WTC11 (cell line): ENCODE data around the gene LSM4. TPM values are rescaled to one million over a fixed set of nuclear protein-coding genes. Genes with fewer than 3 reads are reported as not detected.

Source experiments
- ATAC-seq: fragments of 200-7000 bp; cut with Tn5 transposase; 2 replicates; pipeline ENCODE4 v1.10.0; 2021; ENCODE audit warnings: mild to moderate bottlenecking, moderate library complexity
- CTCF ChIA-PET: fragments of 300-600 bp; sonication (Branson Sonifier 250); formaldehyde crosslinking; loops from one replicate; lab custom pipeline; 2021; ENCODE audit warnings: antibody characterized with exemption; lab: Charles Lee
- POLR2A ChIA-PET: fragments of 350-600 bp; sonication (Branson Sonifier 250); formaldehyde crosslinking; loops from one replicate; lab custom pipeline; 2021; ENCODE audit warnings: antibody characterized with exemption; lab: Charles Lee
- DNase-seq: peaks from one replicate; pipeline ENCODE4 v3.0.0; 2021; ENCODE audit warnings: low spot score
- H3K27ac Mint-ChIP-seq: 2 replicates; pipeline ENCODE4 v1.8.0; 2021; ENCODE audit warnings: mixed read lengths
- H3K27me3 Mint-ChIP-seq: 2 replicates; pipeline ENCODE4 v1.8.0; 2021; ENCODE audit warnings: low read depth, mild to moderate bottlenecking, moderate library complexity, mixed read lengths
- H3K36me3 Mint-ChIP-seq: 2 replicates; pipeline ENCODE4 v1.8.0; 2021; ENCODE audit warnings: mixed read lengths
- H3K4me1 Mint-ChIP-seq: 2 replicates; pipeline ENCODE4 v1.8.0; 2022; ENCODE audit warnings: mixed read lengths
- H3K4me3 Mint-ChIP-seq: 2 replicates; pipeline ENCODE4 v1.8.0; 2021; ENCODE audit warnings: mild to moderate bottlenecking, moderate library complexity, mixed read lengths
- H3K9me3 Mint-ChIP-seq: 2 replicates; pipeline ENCODE4 v1.8.0; 2021; ENCODE audit warnings: mixed read lengths
- AFF4 ChIP-seq: sonication (generic); formaldehyde crosslinking; IDR thresholded peaks from 2 replicates; pipeline ENCODE4 v1.8.1; 2023; ENCODE audit warnings: mild to moderate bottlenecking, missing genetic modification reagents, borderline replicate concordance
- CDX4 ChIP-seq: fragments of 250-450 bp; sonication (Bioruptor Pico); IDR thresholded peaks from 2 replicates; pipeline ENCODE4 v1.9.0; 2021; ENCODE audit warnings: moderate library complexity, mild to moderate bottlenecking, inconsistent platforms, borderline replicate concordance
- CTCF ChIP-seq: fragments of 200-600 bp; IDR thresholded peaks from 2 replicates; pipeline ENCODE4 v1.8.0; 2022; ENCODE audit warnings: antibody characterized with exemption
- ETV6 ChIP-seq: sonication (generic); formaldehyde crosslinking; IDR thresholded peaks from 2 replicates; pipeline ENCODE4 v1.8.1; 2022; ENCODE audit warnings: mild to moderate bottlenecking, missing genetic modification reagents
- FOXP1 ChIP-seq: sonication (generic); formaldehyde crosslinking; IDR thresholded peaks from 2 replicates; pipeline ENCODE4 v1.8.0; 2022; ENCODE audit warnings: missing genetic modification reagents, mild to moderate bottlenecking, moderate library complexity, borderline replicate concordance
- KAT7 ChIP-seq: sonication (generic); formaldehyde crosslinking; IDR thresholded peaks from 2 replicates; pipeline ENCODE4 v1.8.1; 2023; ENCODE audit warnings: missing genetic modification reagents, mild to moderate bottlenecking, borderline replicate concordance
- NR2C2 ChIP-seq: sonication (generic); formaldehyde crosslinking; IDR thresholded peaks from 2 replicates; pipeline ENCODE4 v1.8.0; 2022; ENCODE audit warnings: mild to moderate bottlenecking, missing genetic modification reagents
- SOX15 ChIP-seq: fragments of 250-450 bp; sonication (Bioruptor Pico); IDR thresholded peaks from 2 replicates; pipeline ENCODE4 v1.9.0; 2021; ENCODE audit warnings: mild to moderate bottlenecking
- SP1 ChIP-seq: sonication (generic); formaldehyde crosslinking; conservative IDR thresholded peaks from 2 replicates; pipeline ENCODE4 v1.8.1; 2022; ENCODE audit warnings: missing genetic modification reagents
- TEAD1 ChIP-seq: sonication (generic); formaldehyde crosslinking; IDR thresholded peaks from 2 replicates; pipeline ENCODE4 v1.8.0; 2022; ENCODE audit warnings: mild to moderate bottlenecking, missing genetic modification reagents
- ZNF138 ChIP-seq: sonication (generic); formaldehyde crosslinking; conservative IDR thresholded peaks from 2 replicates; pipeline ENCODE4 v1.8.1; 2022; ENCODE audit warnings: mild to moderate bottlenecking, moderate library complexity, missing genetic modification reagents
- ZNF219 ChIP-seq: sonication (generic); formaldehyde crosslinking; IDR thresholded peaks from 2 replicates; pipeline ENCODE4 v1.8.0; 2023; ENCODE audit warnings: missing genetic modification reagents, mild to moderate bottlenecking, borderline replicate concordance
- ZNF263 ChIP-seq: sonication (generic); formaldehyde crosslinking; IDR thresholded peaks from 2 replicates; pipeline ENCODE4 v1.8.1; 2022; ENCODE audit warnings: low read depth, mild to moderate bottlenecking, moderate library complexity, missing genetic modification reagents
- ZNF396 ChIP-seq: fragments of 250-450 bp; sonication (Bioruptor Pico); IDR thresholded peaks from 2 replicates; pipeline ENCODE4 v1.8.0; 2021; ENCODE audit warnings: mild to moderate bottlenecking, moderate library complexity, borderline replicate concordance
- total RNA-seq: library from RNA; stranded (reverse); gene quantifications from 3 replicates; pipeline ENCODE4 v1.2.3, GENCODE V29; 2021
- TF ChIP-seq, protein P1 (sequence below): sonication (generic); formaldehyde crosslinking; IDR thresholded peaks from 2 replicates; pipeline ENCODE4 v1.8.0; 2022; ENCODE audit warnings: mild to moderate bottlenecking, missing genetic modification reagents

The LSM4 gene
- total RNA-seq, 1 experiment from 2014 or later, result 373 TPM

DNA sequence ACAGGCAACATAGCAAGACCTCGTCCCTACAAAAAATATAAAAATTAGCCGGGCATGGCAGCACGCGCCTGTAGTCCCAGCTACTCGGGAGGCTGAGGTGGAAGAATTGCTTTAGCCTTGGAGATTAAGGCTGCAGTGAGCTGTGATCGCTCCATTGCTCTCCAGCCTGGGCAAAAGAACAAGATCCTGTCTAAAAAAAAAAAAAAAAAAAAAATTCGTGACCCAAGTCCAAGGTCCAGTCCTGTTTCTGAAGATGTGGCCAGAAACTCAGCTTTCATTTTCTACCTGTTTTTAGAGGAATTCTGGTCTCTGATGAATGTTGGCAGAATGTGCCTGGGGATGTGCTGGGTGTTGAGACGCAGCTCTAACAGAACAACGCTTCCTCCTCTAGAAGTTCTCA lies 15.7 kb upstream of the LSM4 start (continued):
- no peak for TF ChIP-seq AFF4
- TF ChIP-seq ZNF138 (CRISPR knock-in tag), result no peak
- TF ChIP-seq SOX15 (CRISPR knock-in tag), result no peak

DNA sequence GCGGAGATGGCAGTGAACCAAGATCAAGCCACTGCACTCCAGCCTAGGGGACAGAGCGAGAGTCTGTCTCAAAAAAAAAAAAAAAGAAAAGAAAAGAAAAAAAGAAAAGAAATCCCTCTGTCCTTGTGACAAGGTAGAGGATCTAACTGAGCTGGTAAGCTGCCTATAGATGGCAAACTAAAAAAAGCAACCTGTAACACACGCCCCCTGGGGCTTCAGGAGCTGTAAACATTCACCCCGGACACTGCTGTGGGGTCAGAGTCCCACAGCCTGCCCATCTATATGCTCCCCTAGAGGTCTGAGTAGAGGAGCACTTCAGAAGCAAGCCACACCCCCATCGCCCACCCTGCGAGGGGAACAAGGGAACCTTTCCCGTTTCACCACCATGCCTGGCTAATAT lies 13.2 kb upstream of the LSM4 start:
- no peak overlapping the region for H3K4me3 Mint-ChIP-seq
- TF ChIP-seq, protein P1, sequence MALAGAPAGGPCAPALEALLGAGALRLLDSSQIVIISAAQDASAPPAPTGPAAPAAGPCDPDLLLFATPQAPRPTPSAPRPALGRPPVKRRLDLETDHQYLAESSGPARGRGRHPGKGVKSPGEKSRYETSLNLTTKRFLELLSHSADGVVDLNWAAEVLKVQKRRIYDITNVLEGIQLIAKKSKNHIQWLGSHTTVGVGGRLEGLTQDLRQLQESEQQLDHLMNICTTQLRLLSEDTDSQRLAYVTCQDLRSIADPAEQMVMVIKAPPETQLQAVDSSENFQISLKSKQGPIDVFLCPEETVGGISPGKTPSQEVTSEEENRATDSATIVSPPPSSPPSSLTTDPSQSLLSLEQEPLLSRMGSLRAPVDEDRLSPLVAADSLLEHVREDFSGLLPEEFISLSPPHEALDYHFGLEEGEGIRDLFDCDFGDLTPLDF (CRISPR knock-in tag), result no peak
- TF ChIP-seq ZNF263 (CRISPR knock-in tag) (no peak), CTCF (no peak), KAT7 (CRISPR knock-in tag) (no peak), CDX4 (no peak), FOXP1 (CRISPR knock-in tag) (no peak), AFF4 (no peak), ZNF219 (CRISPR knock-in tag) (no peak), ETV6 (CRISPR knock-in tag) (no peak), TEAD1 (CRISPR knock-in tag) (no peak), ZNF396 (CRISPR knock-in tag) (no peak), NR2C2 (no peak), SP1 (CRISPR knock-in tag) (no peak)
- H3K4me1 Mint-ChIP-seq, result peaks cover 18% of the 10 kb centered on the region
- no peak for DNase-seq
- H3K9me3 Mint-ChIP-seq, result no peaks in the 10 kb centered on the region
- ChIA-PET CTCF (interaction anchor here (0.8 to 5.1 kb wide), 7 partner anchors 7 to 66 kb away, joined by 3 to 76 read pairs (median 3); partner anchors contain the start of gene GDF15), POLR2A (interaction anchor here (1.0 to 1.1 kb wide), 2 partner anchors 14 to 54 kb away, joined by 3 read pairs; no protein-coding TSS in a partner anchor)
- H3K27me3 Mint-ChIP-seq, result no peaks in the 10 kb centered on the region
- no peak for ATAC-seq
- no peak overlapping the region; the same call in 1 of the 2 replicates for H3K27ac Mint-ChIP-seq
- no peaks in the 10 kb centered on the region for H3K36me3 Mint-ChIP-seq
